Panc1 (cell line): ENCODE measurements around the gene TARBP1.

Experiments
- CTCF ChIP-seq: fragments of 450-650 bp; IDR thresholded peaks from 2 replicates; pipeline ENCODE4 v1.5.1; 2017; ENCODE audit warnings: mild to moderate bottlenecking
- POLR2AphosphoS5 ChIP-seq: IDR thresholded peaks from 2 replicates; pipeline ENCODE4 v1.6.1; 2012; ENCODE audit warnings: mild to moderate bottlenecking, low read depth, low read length, moderate library complexity
- REST ChIP-seq, 2 experiments: IDR thresholded peaks; 2 replicates each; pipeline ENCODE4 v1.6.1; 2011 to 2012; ENCODE audit warnings: low read depth in 2 of 2, control low read depth in 1 of 2, low read length in 1 of 2, mild to moderate bottlenecking in 1 of 2, moderate library complexity in 1 of 2; ENCODE audit not compliant: insufficient read depth in 1 of 2
- SIN3A ChIP-seq: IDR thresholded peaks from 2 replicates; pipeline ENCODE4 v1.6.1; 2012; ENCODE audit warnings: low read depth, mild to moderate bottlenecking, low read length, moderate library complexity, borderline replicate concordance; ENCODE audit not compliant: insufficient read depth
- TCF7L2 ChIP-seq: IDR thresholded peaks from 2 replicates; pipeline ENCODE4 v1.6.1; 2011; ENCODE audit warnings: mild to moderate bottlenecking, low read depth, low read length, inconsistent platforms

GRCh38 chr1:234406871-234407270 lies 72.1 kb downstream of the TARBP1 start:
- TF ChIP-seq CTCF (no peak), POLR2AphosphoS5 (no peak), REST (IDR thresholded peaks at IDR 0.05; ENCODE audit: insufficient read depth in 1 of 2, low read depth in 2 of 2, low read length in 1 of 2) (no peak), TCF7L2 (no peak), SIN3A (no peak)
